Stimulated activated CD8-positive, alpha-beta memory T cell treated with anti-CD3 and anti-CD28 coated beads, Interleukin-15, amount 100 ng/mL, for 4 hours (primary cell): ENCODE data around the gene ZBTB4.

Experiments used
- DNase-seq, 2 donors: peaks; one replicate each; pipeline ENCODE4 v3.0.0-alpha.2; 2020; ENCODE audit warnings: low read depth in 2 of 2

Gene ZBTB4

GRCh38 chr17:7421186-7421585, 58.2 kb downstream of the ZBTB4 start:
- DNase-seq = no peak

DNA sequence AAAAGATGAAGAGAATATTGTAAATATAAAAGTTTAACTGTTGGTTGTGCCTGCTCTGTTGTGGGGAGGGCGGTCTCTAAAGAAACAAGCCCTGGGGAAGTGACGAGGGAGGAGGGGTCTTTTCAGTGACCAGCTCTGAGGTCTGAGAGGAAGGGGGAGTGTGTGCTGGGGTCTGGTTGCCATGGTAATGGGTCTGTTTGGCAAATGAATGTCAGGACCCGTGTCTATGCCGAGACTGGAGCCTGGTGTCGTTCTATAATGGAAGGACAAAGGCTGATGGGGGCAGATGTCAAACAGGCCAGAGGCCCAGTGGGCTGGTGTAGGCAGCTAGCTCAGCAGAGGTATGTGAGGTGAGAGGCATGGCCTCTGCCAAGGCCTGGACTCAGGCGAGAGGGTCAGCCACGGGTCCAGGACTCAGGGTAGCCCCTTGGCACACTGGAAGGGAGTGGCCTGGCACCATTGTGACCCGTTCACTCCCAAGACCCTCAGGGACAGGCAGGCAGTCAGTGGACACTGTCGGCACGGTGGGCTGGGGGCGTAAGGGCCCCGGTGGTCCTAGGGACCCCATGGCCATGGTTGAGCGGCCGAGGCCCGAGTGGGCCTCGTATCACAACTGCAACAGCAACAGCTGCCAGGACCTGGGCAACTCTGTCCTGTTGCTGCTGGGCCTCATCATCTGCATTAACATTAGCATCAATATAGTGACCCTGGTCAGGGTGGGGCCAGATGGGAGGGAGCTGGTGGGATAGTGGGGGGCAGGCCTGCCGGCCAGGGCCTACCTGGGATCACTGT, 59.4 kb downstream of the ZBTB4 start, which contains the start of gene SPEM1:
TSS of gene SPEM1 (plus strand) at position 506 of the 792 bp plus-strand sequence. CDS start at position 567, 61 bp downstream.
- DNase-seq = no peak

DNA sequence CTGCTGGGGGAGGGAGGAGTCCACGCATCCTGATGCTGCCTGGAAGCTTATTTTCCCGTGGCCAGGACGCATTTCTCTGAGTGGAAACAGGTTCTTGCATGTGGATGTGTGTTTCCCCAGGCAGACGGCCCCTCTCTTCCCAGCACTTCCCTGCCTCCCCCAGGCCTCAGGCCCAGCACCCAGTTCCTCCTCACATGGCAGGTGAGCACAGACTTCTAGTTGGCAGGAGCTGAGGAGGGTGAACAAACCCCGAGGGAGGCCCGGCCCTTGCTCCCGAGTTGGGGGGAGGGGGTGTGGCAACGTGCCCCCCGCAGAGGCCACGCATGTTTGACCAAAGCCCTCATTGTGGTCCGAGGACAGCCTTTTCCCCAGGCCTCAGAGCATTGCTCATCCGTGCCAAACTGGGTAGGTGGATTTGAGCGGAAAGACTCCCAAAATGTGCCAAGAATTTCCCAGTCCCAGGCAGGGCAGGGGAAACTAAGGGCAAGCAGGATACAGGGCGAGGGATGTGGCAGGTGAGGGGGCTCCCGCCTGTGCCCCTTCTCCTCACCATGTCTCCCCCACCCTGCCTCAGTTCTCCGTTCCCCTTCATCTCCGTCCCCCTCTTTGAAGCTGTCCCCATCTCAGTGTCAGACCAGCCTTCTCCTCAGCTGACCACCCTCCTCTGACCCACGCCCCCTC, 60.8 kb downstream of the ZBTB4 start:
- no peak for DNase-seq

GRCh38 chr17:7417056-7417655, 62.3 kb downstream of the ZBTB4 start:
- DNase-seq = no peak

GRCh38 chr17:7416323-7416722, 63.1 kb downstream of the ZBTB4 start:
- DNase-seq = no peak

DNA sequence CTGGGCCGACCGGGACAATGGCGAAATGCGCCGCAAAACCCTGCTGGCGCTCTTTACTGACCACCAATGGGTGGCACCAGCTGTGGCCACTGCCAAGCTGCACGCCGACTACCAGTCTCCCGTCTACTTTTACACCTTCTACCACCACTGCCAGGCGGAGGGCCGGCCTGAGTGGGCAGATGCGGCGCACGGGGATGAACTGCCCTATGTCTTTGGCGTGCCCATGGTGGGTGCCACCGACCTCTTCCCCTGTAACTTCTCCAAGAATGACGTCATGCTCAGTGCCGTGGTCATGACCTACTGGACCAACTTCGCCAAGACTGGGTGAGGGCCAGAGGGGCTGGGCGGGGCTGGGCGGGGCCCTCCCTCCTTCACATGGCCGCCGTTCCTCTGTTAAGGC, 63.6 kb downstream of the ZBTB4 start:
- no peak for DNase-seq

- DNase-seq = no peak
Observed at GRCh38 chr17:7414837-7415236, 64.6 kb downstream of the ZBTB4 start.

GRCh38 chr17:7413346-7413985, 66.0 kb downstream of the ZBTB4 start:
- no peak for DNase-seq

DNA sequence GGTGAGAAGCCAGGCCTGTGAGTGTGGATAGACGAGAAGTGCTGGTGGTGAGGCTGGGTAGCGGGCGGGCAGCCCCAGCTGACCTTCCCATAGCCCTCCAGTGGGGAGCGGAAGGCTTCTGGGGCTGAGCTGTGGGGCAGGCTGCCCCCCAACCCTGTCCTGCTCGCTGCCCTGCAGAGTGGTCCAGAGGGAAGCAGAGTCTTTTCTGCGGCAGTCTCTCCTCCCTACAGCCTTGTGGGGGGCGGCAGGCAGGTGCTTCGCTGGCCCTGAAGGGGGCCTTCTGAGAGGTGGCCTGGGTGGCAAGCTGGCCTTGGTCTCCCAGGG, 68.0 kb downstream of the ZBTB4 start:
- no peak for DNase-seq

DNA sequence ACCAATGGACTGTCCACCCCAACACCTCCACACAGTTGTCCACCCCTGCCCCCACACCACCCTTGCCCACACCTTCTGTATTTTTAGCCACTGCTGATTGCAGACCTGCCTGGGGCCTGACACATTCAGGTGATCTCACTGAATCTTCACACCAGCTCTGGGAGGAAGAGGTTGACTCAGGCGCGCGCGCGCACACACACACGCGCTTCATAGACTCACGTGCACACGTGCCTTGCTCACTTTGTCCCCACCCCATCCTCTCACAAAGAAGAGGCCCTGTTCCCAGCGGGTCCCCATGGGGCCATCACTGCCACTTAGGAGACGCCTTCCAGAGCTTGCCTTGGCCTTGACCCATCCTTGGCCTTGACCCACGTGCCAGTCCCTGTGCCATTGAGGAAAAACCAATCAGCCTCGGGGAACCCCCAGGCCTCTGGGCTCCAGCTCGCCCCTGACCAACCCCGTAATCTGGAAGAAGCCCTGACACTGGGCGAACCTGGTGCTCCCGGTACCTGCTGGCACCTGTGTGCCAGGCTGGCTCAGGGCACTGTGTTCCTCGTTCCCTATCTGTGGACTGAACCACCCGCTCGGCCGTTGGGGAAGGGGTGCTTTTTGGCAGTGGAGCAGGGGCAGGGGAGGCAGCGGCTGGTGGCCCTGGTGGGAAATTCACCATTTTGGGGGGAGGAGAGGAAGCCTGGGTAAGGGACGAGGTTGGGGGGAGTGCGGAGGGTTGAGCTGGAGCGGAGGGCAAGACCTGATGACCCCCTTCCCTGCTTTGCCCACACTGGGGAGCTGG, 68.6 kb downstream of the ZBTB4 start:
- DNase-seq = no peak

GRCh38 chr17:7409716-7410115, 69.7 kb downstream of the ZBTB4 start:
- DNase-seq = no peak
